Left renal cortex interstitium (tissue), 4 donors: ENCODE data around the gene MORN1. TPM values are rescaled to one million over a fixed set of nuclear protein-coding genes. Genes with fewer than 3 reads are reported as not detected.

ENCODE experiments used
- DNase-seq, 4 donors: peaks; one replicate each; pipeline ENCODE4 v3.0.0-alpha.2; 2013; ENCODE audit warnings: low read depth in 4 of 4, low spot score in 2 of 4, missing footprints in 1 of 4
- polyA plus RNA-seq, 4 donors: library from polyadenylated mRNA; unstranded; fragments of 120-200 nt; gene quantifications; one replicate each; pipeline ENCODE4 v1.2.1, GENCODE V29; 2013; ENCODE audit not compliant: insufficient read length in 4 of 4

The MORN1 gene
- polyA plus RNA-seq, 4 donors = 9.3 to 21.2 (median 16.6) TPM

GRCh38 chr1:2375923-2376260 is 15.5 kb downstream of the MORN1 start:
- DNase-seq = no peak

- DNase-seq = no peak
Observed at GRCh38 chr1:2375246-2375922, 16.0 kb downstream of the MORN1 start.

GRCh38 chr1:2374252-2375155 is 16.9 kb downstream of the MORN1 start:
- DNase-seq = no peak

GRCh38 chr1:2373551-2374251 is 17.7 kb downstream of the MORN1 start:
- DNase-seq = no peak

- DNase-seq = no peak
Observed at GRCh38 chr1:2372551-2373490, 18.5 kb downstream of the MORN1 start.

- DNase-seq = no peak
Observed at GRCh38 chr1:2368053-2368744, 23.2 kb downstream of the MORN1 start.

- no peak for DNase-seq
Observed at GRCh38 chr1:2363847-2364513, 27.4 kb downstream of the MORN1 start.

- no peak for DNase-seq
Observed at GRCh38 chr1:2360588-2361364, 30.6 kb downstream of the MORN1 start.

GRCh38 chr1:2358651-2359640 is 32.4 kb downstream of the MORN1 start:
- no peak for DNase-seq

GRCh38 chr1:2358072-2358471 is 33.3 kb downstream of the MORN1 start:
- no peak for DNase-seq

GRCh38 chr1:2356911-2357845 is 34.2 kb downstream of the MORN1 start:
- DNase-seq = no peak

GRCh38 chr1:2356401-2356800 is 35.0 kb downstream of the MORN1 start:
- no peak for DNase-seq

GRCh38 chr1:2355373-2356261 is 35.7 kb downstream of the MORN1 start:
- no peak for DNase-seq

- no peak for DNase-seq
Observed at GRCh38 chr1:2354511-2355372, 36.6 kb downstream of the MORN1 start.
